Brain microvascular endothelial cell (primary cell): ENCODE data around the gene C12orf57.

ENCODE experiments used
- DNase-seq: peaks from one replicate; pipeline ENCODE4 v3.0.0-alpha.2; 2020
- H3K27ac ChIP-seq: fragments of 250-450 bp; sonication (Bioruptor Pico); 2 replicates; pipeline ENCODE4 v1.5.1; 2020; ENCODE audit warnings: mild to moderate bottlenecking, moderate library complexity
- H3K27me3 ChIP-seq: fragments of 250-450 bp; sonication (Bioruptor Pico); replicated peaks from 2 replicates; pipeline ENCODE4 v1.5.1; 2020; ENCODE audit warnings: mild to moderate bottlenecking
- H3K36me3 ChIP-seq: fragments of 250-450 bp; sonication (Bioruptor Pico); replicated peaks from 2 replicates; pipeline ENCODE4 v1.5.1; 2020; ENCODE audit warnings: mild to moderate bottlenecking
- H3K4me3 ChIP-seq: 2 replicates; pipeline ENCODE4 v1.5.1; 2011; ENCODE audit warnings: low read depth, mild to moderate bottlenecking, control low read depth, low read length, moderate library complexity
- in situ Hi-C: cut with HindIII; loops from 2 replicates; pipeline ENCODE4 v1.10.0; 2017; ENCODE audit warnings: low sequenced_read_pairs, low pct_ligation_motif_present
- TF ChIP-seq, protein P1 (sequence below): IDR thresholded peaks from 2 replicates; pipeline ENCODE4 v1.5.1; 2011; ENCODE audit warnings: low read depth, mild to moderate bottlenecking, moderate library complexity, low read length, control low read depth, inconsistent platforms; ENCODE audit errors: missing control alignments

C12orf57 gene

DNA sequence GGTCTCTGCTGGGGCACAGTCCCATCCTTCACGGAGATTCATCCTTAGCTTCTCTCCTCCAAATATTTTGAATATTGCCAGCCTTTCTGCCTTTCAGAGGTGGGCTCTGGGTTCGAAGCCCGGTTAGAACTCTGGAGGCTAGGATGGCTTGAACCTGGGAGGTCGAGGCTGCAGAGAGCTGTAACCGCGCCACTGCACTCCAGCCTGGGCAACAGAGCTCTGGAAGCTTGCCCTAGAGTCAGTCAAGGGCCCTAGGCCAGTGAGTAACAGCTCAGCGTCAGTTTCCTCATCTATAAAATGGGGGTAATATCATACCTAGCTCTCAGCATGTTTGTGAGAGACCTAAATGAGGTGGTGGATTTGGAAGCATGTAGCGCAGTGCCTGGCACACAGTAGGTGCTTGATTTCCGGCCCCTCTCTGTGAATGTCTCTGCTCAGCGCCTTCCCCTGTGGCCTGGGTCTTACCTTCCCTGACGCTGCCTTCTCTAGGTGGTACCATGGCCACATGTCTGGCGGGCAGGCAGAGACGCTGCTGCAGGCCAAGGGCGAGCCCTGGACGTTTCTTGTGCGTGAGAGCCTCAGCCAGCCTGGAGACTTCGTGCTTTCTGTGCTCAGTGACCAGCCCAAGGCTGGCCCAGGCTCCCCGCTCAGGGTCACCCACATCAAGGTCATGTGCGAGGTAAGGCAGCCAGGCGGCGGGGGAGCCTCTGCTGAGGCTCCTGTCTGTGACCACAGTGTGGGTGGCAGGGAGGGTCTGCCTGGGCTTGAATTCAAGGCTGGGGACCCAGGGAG lies 10.7 kb downstream of the C12orf57 start:
- H3K4me3 ChIP-seq, result no peak overlapping the region
- no peak overlapping the region for H3K27ac ChIP-seq
- no peaks in the 10 kb centered on the region for H3K27me3 ChIP-seq
- TF ChIP-seq, protein P1, sequence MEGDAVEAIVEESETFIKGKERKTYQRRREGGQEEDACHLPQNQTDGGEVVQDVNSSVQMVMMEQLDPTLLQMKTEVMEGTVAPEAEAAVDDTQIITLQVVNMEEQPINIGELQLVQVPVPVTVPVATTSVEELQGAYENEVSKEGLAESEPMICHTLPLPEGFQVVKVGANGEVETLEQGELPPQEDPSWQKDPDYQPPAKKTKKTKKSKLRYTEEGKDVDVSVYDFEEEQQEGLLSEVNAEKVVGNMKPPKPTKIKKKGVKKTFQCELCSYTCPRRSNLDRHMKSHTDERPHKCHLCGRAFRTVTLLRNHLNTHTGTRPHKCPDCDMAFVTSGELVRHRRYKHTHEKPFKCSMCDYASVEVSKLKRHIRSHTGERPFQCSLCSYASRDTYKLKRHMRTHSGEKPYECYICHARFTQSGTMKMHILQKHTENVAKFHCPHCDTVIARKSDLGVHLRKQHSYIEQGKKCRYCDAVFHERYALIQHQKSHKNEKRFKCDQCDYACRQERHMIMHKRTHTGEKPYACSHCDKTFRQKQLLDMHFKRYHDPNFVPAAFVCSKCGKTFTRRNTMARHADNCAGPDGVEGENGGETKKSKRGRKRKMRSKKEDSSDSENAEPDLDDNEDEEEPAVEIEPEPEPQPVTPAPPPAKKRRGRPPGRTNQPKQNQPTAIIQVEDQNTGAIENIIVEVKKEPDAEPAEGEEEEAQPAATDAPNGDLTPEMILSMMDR, result no peak
- no peak for DNase-seq
- H3K36me3 ChIP-seq, result no peaks in the 10 kb centered on the region
- in situ Hi-C loops, result no loop called here

DNA sequence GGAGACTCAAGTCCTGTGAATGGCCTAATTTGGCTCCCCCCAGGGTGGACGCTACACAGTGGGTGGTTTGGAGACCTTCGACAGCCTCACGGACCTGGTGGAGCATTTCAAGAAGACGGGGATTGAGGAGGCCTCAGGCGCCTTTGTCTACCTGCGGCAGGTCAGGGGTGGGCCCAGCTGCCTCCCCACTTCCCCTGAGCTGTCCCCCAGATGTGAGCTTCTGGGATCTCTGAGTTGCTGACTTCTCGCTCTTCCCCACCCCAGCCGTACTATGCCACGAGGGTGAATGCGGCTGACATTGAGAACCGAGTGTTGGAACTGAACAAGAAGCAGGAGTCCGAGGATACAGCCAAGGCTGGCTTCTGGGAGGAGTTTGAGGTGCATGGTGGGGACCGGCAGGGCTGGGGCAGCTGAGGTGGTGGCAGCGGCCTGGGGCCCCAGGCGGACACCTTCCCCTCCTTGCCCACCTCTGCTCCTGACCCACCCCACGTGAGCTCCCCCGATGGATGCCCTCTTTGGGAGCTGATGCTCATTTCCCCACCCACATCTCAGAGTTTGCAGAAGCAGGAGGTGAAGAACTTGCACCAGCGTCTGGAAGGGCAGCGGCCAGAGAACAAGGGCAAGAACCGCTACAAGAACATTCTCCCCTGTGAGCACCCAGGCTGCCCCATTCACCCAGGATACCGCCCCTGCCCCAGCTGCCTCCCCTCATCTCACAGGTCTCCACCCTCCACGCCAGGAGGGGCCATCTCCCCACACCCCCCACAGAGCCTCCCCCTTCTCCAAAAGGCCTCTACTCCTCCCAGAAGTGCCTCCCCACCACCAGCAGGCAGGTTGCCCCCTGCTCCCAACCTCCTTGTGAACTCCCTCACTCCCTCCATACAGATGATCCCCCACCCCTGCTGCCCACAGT lies 11.5 kb downstream of the C12orf57 start:
- in situ Hi-C loops, result no loop called here
- Histone ChIP-seq H3K27me3 (no peaks in the 10 kb centered on the region), H3K36me3 (no peaks in the 10 kb centered on the region), H3K4me3 (no peak overlapping the region), H3K27ac (no peak overlapping the region)
- no peak for DNase-seq
- TF ChIP-seq, protein P1, result no peak

DNA sequence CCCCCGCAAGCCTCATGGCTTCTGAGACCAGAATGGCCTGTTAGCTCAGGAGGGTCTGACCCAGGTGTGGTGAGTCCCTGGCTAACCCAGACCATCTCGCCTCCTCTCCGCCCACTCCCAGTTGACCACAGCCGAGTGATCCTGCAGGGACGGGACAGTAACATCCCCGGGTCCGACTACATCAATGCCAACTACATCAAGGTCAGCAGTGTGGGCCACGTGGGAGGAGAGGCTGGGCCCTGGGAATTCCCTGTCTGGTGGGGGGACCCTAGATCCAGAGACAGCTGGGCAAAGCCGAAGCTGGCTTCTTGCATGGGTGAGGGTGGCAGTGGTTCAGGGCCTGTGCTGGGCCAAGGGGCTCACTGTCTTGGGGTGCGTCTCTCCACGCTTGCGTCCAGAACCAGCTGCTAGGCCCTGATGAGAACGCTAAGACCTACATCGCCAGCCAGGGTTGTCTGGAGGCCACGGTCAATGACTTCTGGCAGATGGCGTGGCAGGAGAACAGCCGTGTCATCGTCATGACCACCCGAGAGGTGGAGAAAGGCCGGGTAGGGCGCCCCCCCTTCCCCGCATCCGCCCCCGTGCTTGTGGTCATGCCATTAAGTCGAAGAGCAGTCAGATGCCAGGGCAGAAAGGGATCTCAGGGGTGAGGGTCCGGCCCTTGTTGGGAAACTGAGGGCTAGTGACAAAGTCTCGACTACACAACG lies 12.4 kb downstream of the C12orf57 start:
- Histone ChIP-seq H3K27ac (no peak overlapping the region), H3K27me3 (no peaks in the 10 kb centered on the region), H3K4me3 (no peak overlapping the region), H3K36me3 (no peaks in the 10 kb centered on the region)
- DNase-seq, result no peak
- in situ Hi-C loops, result no loop called here
- TF ChIP-seq, protein P1, result no peak

DNA sequence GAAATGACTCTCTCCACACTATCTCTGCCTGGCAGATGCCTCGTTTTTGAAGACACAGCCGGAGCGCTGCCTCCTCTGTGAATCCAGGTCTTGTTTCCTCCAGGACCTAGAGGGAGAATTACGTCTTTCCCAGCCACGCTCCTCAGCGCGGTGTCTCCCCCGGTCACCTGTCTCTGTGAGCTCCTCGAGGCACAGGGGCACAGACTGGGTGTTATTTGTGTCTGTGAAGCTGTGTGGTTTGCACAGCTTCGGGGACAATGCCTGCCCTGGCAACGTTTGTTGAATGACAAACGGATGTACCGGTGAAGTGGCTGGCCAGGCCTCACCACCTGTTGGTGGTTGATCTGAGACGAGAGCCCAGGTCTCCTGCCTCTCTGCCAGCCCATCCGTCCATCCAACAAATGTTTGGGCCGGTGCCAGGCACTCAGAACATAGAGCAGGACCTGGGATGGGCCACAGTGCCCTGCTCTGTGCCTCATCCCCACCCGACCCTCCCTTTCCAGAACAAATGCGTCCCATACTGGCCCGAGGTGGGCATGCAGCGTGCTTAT lies 13.4 kb downstream of the C12orf57 start:
- Histone ChIP-seq H3K27ac (no peak overlapping the region), H3K4me3 (no peak overlapping the region), H3K36me3 (no peaks in the 10 kb centered on the region), H3K27me3 (no peaks in the 10 kb centered on the region)
- in situ Hi-C loops, result no loop called here
- no peak for DNase-seq
- TF ChIP-seq, protein P1, result no peak

DNA sequence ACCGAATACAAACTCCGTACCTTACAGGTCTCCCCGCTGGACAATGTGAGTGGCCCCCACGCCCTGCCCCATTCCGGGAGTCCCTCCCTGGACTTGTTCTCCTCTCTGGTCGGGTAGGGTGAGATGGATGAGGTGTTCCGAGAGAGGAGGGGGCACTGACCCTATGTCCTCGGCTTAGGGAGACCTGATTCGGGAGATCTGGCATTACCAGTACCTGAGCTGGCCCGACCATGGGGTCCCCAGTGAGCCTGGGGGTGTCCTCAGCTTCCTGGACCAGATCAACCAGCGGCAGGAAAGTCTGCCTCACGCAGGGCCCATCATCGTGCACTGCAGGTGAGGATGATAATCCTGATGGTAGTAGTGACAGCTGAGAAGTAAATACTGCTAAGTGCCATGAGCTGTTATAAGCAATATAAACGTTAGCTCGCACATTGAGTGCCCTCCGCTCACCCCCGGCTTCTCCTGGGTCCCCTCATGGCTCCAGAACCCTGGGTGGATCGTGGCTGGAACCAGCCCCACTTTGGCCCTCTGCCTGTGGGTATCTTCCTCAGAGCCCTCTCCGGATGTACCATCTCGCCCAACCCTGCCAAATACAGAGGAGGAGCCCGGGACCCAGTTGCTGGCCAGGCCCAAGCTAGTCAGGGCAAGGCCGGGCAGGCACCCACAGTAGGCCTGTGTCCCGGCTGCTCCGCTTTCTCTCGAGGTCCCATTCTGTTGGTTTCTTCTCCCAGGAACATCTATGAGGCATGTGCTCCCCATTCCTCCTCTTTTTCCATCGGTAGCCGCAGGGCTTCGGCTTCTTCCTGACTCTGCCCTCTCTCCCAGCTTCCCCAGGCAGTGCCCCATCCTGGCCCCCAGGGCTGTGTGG lies 14.2 kb downstream of the C12orf57 start:
- TF ChIP-seq, protein P1, result no peak
- no peak for DNase-seq
- Histone ChIP-seq H3K27me3 (no peaks in the 10 kb centered on the region), H3K4me3 (no peak overlapping the region), H3K36me3 (no peaks in the 10 kb centered on the region), H3K27ac (no peak overlapping the region)
- in situ Hi-C loops, result no loop called here
